Measurements from ENCODE around the gene MYO19. TPM values are rescaled to one million over a fixed set of nuclear protein-coding genes. Genes with fewer than 3 reads are reported as not detected.
A peak's percentile ranks its signal among the peaks of the same experiment; 100 is the strongest.

The MYO19 gene, protein sequence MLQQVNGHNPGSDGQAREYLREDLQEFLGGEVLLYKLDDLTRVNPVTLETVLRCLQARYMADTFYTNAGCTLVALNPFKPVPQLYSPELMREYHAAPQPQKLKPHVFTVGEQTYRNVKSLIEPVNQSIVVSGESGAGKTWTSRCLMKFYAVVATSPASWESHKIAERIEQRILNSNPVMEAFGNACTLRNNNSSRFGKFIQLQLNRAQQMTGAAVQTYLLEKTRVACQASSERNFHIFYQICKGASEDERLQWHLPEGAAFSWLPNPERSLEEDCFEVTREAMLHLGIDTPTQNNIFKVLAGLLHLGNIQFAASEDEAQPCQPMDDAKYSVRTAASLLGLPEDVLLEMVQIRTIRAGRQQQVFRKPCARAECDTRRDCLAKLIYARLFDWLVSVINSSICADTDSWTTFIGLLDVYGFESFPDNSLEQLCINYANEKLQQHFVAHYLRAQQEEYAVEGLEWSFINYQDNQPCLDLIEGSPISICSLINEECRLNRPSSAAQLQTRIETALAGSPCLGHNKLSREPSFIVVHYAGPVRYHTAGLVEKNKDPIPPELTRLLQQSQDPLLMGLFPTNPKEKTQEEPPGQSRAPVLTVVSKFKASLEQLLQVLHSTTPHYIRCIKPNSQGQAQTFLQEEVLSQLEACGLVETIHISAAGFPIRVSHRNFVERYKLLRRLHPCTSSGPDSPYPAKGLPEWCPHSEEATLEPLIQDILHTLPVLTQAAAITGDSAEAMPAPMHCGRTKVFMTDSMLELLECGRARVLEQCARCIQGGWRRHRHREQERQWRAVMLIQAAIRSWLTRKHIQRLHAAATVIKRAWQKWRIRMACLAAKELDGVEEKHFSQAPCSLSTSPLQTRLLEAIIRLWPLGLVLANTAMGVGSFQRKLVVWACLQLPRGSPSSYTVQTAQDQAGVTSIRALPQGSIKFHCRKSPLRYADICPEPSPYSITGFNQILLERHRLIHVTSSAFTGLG
- 167 and 172 TPM in 2 replicates for total RNA-seq

DNA sequence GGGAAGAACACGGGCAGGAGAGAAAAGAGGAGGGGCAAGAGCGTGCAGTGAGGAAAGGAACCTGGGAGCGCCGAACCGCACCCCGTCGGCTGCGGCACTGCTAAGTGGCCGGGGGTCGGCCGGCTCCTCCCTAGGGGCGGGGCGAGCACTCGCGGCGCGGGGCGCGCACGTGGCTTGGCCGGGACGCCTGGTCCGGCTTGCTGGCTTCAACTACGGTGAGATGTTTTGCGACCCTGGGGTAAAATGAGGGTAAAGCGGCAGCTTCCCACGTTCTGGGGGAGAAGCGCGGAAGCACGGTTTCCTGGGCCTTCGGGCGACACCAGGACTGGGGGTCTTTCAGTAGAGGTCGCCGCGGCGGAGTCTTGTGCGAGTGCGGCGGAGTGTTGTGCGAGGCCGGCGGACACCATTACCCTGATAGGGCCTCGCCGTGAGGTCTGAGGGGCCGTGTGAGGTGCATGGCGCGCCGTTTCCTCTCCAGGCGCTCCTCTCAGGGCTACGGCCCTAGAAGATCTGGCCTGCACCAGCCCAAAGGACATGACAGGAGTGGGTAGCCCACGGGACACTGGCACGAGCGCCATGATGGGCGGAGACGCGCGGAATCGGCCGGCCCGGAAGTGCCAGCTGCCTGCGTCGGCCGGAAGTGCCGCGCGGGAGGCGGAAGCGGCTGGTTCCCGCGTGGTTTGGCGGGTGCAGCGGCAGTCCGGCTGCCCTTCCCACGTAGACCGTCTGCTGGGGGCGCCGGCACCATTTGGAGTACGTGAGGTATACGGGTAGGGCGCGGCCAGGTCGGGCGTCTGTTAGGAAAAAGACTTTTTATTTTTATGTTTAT, at the start of gene MYO19, which contains the start of gene PIGW:
Gene MYO19, minus strand, starts transcription at position 29 of the 829 bp plus-strand sequence. CDS start 2,330 bp downstream, outside the sequence.
Gene PIGW, plus strand, starts transcription at position 148 of the 829 bp plus-strand sequence. CDS start 2,115 bp downstream, outside the sequence.
- Mint-ChIP-seq H3K4me1 (peaks cover 33% of the 10 kb centered on the region), H3K27me3 (no peaks in the 10 kb centered on the region), H3K36me3 (ENCODE audit: low read depth) (peaks cover 55% of the 10 kb centered on the region), H3K9me3 (no peaks in the 10 kb centered on the region), H3K4me3 (peak within 1 kb of the TSS; percentile 99), H3K27ac (peak within 1 kb of the TSS; percentile 99)
- intact Hi-C loops (cut with micrococcal nuclease), result loop anchor here (1.0 kb wide), 2 partner anchors 10 to 48 kb away; no protein-coding TSS in a partner anchor
- DNase-seq, result peak; percentile 97

DNA sequence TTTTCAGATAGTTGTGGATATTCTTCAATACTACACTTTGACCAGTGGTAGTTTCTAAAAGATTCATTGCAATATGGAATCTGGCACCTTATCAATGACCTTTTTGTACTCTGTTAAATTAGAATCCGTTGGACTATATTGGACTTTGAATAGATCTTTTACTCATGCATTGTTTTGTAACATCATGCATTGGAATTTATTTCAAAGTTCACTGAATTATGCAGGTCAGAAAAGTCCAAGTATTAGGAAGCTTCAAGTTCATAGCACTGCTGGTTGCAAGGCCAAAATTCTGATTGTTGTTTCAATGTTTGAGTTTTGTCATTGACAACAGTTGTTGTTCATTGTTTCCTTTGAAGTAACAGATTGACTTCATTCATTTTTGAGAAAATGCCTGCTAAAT, 49.1 kb upstream of the MYO19 start:
- peaks cover 44% of the 10 kb centered on the region for H3K36me3 Mint-ChIP-seq (ENCODE audit: low read depth)
- intact Hi-C loops (cut with micrococcal nuclease), result no loop called here
- H3K27me3 Mint-ChIP-seq, result no peaks in the 10 kb centered on the region

DNA sequence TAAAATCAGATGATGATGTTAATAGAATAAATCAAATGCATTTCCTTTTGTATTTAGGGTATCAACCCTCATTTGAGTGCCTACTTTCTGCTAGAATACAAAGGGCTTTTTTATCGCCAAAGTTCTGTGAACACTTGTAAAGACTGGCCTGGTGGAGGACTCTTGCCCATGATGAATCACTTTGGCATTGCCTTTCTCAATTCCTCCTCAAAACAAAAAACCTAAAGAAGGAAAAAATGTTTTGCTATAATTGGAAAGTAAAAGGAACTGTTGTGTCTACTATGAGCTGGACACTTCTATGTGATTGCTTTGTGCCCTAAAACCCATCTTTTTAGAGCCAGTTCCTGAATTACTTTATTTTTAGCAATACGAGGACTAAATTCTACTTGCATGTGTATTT, 44.0 kb upstream of the MYO19 start:
- peaks cover 50% of the 10 kb centered on the region for H3K36me3 Mint-ChIP-seq (ENCODE audit: low read depth)
- intact Hi-C loops (cut with micrococcal nuclease), result no loop called here
- DNase-seq, result no peak
- H3K27ac Mint-ChIP-seq, result no peak overlapping the region
- H3K27me3 Mint-ChIP-seq, result no peaks in the 10 kb centered on the region
- no peak overlapping the region for H3K4me3 Mint-ChIP-seq
- H3K4me1 Mint-ChIP-seq, result peaks cover 7% of the 10 kb centered on the region
- H3K9me3 Mint-ChIP-seq, result no peaks in the 10 kb centered on the region

More for the DNA sequence above, 49.1 kb upstream of the MYO19 start:
- no peak overlapping the region for H3K27ac Mint-ChIP-seq
- no peak overlapping the region for H3K4me3 Mint-ChIP-seq
- no peaks in the 10 kb centered on the region for H3K9me3 Mint-ChIP-seq
- DNase-seq, result no peak
- H3K4me1 Mint-ChIP-seq, result no peaks in the 10 kb centered on the region

DNA sequence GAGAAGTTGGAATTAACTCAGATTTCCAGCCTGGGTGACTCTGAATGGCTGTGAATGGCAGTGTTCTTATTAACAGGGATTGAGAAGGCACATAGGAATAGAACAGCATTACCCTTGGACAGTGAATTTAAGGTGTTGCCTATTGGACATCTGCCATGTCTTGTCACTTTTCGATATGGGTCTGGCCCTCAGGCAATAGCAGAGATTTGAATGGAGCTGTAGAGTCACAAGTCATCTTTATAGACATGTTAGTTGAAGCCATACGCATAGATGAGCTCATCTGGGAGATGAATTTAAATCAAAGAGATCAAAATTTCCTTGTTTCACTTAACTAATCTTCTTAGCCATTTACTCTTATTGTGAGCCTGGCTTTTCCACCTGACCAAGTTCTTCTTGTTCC, 42.1 kb upstream of the MYO19 start:
- Mint-ChIP-seq H3K27ac (no peak overlapping the region), H3K4me3 (no peak overlapping the region), H3K9me3 (no peaks in the 10 kb centered on the region), H3K4me1 (peaks cover 13% of the 10 kb centered on the region), H3K27me3 (no peaks in the 10 kb centered on the region), H3K36me3 (ENCODE audit: low read depth) (peaks cover 57% of the 10 kb centered on the region)
- intact Hi-C loops (cut with micrococcal nuclease), result no loop called here
- DNase-seq, result no peak

DNA sequence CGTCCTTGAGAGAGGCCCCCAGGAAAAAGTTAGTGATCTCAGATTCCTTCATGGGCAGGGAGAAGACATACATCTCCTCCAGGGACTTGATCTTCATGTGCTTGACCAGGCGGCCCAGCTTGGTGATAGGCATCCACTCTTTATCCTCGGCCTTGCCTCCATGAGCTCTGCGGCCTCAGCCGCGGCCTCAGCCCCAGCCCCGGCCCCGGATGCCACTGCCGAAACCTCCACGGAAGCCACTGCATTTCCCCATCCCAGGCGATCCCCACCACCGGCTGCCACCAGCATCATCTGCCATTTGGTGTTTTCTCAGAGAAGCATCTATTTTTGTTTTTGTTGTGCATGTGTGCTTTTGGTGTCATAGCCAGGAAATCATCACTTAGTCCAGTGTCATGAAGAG, 40.4 kb upstream of the MYO19 start:
- no peak overlapping the region for H3K4me3 Mint-ChIP-seq
- DNase-seq, result no peak
- peaks cover 13% of the 10 kb centered on the region for H3K4me1 Mint-ChIP-seq
- intact Hi-C loops (cut with micrococcal nuclease), result no loop called here
- no peak overlapping the region for H3K27ac Mint-ChIP-seq
- no peaks in the 10 kb centered on the region for H3K9me3 Mint-ChIP-seq
- H3K27me3 Mint-ChIP-seq, result no peaks in the 10 kb centered on the region
- peaks cover 53% of the 10 kb centered on the region for H3K36me3 Mint-ChIP-seq (ENCODE audit: low read depth)

DNA sequence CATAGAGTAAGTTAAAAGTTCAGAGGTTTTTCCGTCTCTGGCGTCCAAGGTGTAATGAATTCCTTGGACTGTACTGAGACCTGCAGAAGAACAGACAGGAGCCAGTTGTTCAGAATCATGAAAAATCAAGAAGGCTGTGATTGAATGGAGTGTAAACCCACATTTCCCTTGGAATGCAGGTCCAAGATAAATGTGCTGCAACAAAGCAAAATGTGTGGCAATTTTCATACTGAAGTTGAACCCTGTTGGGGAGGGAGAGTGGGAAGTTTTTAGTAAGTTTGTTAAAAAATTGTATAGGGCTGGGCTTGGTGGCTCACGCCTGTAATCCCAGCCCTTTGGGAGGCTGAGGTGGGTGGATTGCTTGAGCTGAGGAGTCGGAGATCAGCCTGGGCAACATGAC, 31.4 kb upstream of the MYO19 start:
- Mint-ChIP-seq H3K27ac (no peak overlapping the region), H3K36me3 (ENCODE audit: low read depth) (peaks cover 53% of the 10 kb centered on the region), H3K4me1 (peaks cover 11% of the 10 kb centered on the region), H3K4me3 (no peak overlapping the region), H3K9me3 (no peaks in the 10 kb centered on the region), H3K27me3 (no peaks in the 10 kb centered on the region)
- DNase-seq, result no peak
- intact Hi-C loops (cut with micrococcal nuclease), result no loop called here

DNA sequence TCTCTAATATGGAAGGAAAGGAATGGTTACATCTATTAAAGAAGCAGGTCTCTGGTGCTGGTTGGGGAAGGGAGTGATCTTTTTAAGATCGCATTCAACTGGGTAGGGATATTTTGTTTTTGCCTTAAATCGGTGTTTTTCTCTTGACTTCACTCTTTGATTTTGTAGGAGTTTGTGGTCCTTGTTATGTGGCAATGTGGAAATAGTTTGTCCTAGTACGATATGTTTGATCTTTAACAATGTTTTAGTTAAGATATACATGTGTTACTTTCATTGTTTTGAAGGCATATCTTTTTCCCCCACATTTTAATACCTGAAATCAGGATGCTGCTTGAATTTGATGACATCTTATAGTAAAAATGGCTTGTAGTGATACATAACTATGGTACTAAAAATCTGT, 18.8 kb upstream of the MYO19 start:
- Mint-ChIP-seq H3K9me3 (no peaks in the 10 kb centered on the region), H3K27ac (peak overlapping the region; percentile 73), H3K27me3 (no peaks in the 10 kb centered on the region), H3K36me3 (ENCODE audit: low read depth) (peaks cover 51% of the 10 kb centered on the region), H3K4me1 (peaks cover 44% of the 10 kb centered on the region), H3K4me3 (peak overlapping the region; percentile 42)
- intact Hi-C loops (cut with micrococcal nuclease), result no loop called here
- no peak for DNase-seq

DNA sequence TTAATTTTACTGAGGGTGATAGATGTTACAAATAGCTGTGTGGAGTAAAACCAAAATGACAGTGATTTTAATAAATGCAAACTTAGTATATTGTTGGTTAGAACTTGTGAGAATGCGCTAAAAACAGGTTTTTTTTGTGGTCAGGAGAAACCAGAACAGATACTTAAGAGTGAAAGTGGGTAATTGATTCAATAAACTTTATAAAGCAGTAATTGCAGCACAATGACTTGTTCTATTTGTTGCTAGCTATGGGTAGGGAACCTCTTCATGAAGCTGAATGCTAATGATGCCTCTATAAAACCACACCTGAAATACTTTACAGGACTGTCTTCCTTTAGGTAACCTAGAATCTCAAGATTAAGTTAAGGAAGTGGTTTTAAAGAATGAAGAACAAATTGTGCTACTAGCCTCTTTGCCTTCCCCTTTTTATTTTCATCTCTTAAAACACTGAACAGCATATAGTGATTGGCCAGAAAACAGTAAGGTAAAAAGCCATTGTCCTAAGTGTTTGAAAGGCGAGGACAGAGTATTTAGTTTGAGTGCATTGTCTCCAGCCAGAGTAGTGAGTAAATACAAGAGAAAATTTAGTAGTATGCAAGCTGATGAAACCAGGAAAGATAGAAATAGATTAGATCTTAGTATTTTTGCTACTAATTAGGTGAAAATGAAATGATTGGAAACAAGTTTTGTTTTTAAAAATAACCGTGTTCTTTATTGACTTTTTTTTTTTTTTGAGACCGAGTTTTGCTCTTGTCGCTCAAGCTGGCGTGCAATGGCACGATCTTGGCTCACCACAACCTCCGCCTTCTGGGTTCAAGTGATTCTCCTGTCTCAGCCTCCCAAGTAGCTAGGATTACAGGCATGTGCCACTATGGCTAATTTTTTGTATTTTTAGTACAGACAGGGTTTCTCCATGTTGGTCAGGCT, 16.1 kb upstream of the MYO19 start:
- peak overlapping the region; percentile 46 for H3K4me3 Mint-ChIP-seq
- peaks cover 46% of the 10 kb centered on the region for H3K36me3 Mint-ChIP-seq (ENCODE audit: low read depth)
- H3K9me3 Mint-ChIP-seq, result no peaks in the 10 kb centered on the region
- intact Hi-C loops (cut with micrococcal nuclease), result no loop called here
- peak overlapping the region; percentile 45 for H3K27ac Mint-ChIP-seq
- H3K27me3 Mint-ChIP-seq, result no peaks in the 10 kb centered on the region
- no peak for DNase-seq
- peaks cover 44% of the 10 kb centered on the region for H3K4me1 Mint-ChIP-seq

DNA sequence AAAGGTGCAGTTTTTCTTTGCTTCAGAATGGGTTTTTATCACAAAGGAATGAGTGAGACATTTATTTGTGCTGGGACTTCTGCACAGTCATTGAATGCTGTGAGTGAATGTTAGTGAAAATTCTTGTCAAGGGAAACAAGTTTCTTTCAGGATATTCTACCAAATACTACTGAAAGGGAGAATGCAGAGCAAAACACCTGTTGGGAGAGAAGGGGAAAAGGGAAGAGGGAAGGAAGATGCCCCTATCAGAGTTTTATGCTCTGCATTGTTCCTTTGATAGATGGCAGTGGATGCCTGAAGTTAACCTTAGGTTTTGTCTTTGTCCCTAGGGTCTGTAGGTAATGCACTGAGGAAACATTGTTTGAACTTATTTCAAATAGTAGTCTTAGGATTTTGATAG, 13.1 kb upstream of the MYO19 start:
- Mint-ChIP-seq H3K36me3 (ENCODE audit: low read depth) (peaks cover 37% of the 10 kb centered on the region), H3K27ac (peak overlapping the region; percentile 68), H3K4me1 (peaks cover 40% of the 10 kb centered on the region), H3K27me3 (no peaks in the 10 kb centered on the region), H3K9me3 (no peaks in the 10 kb centered on the region), H3K4me3 (peak overlapping the region; percentile 98)
- intact Hi-C loops (cut with micrococcal nuclease), result loop anchor here (10.0 kb wide), 3 partner anchors 177 to 963 kb away; partner anchors contain the start of genes AATF and AP2B1
- DNase-seq, result no peak

DNA sequence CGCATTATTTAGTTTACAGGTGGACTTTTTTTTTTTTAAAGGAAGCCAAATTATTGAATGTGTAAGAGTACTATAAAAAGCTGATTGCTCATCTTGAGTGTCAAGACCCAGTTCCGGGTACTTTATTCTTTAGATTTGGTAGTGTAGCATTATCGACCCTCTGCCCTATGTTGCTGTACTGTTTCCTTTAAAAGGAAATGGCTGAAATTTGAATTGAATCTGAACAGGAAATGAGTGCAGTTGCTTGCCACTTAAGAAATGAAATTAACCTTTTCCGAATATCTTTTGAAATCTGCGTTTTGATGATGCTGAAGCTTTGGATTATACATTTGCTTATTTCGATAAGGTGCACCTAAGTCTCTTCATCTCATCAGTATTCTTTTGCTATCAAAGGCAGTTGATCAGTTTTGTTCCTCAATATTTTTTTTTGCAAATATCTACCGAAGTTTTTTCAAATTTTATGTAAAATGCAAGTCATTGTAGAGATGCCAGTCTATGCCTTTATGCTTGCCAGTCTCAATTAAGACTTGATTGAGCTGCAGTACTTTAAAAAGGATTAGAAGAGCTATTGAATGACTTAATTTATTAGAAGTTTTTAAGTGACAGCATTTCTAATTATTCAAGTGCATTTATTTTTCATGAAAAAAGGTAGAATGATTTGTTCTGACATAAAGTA, 11.9 kb upstream of the MYO19 start:
- H3K4me1 Mint-ChIP-seq, result peaks cover 36% of the 10 kb centered on the region
- DNase-seq, result no peak
- H3K27me3 Mint-ChIP-seq, result no peaks in the 10 kb centered on the region
- intact Hi-C loops (cut with micrococcal nuclease), result loop anchor here (10.0 kb wide), 3 partner anchors 178 to 962 kb away; partner anchors contain the start of genes AATF and AP2B1
- peak overlapping the region; percentile 98 for H3K4me3 Mint-ChIP-seq
- peak overlapping the region; percentile 94 for H3K27ac Mint-ChIP-seq
- peaks cover 36% of the 10 kb centered on the region for H3K36me3 Mint-ChIP-seq (ENCODE audit: low read depth)
- H3K9me3 Mint-ChIP-seq, result no peaks in the 10 kb centered on the region

DNA sequence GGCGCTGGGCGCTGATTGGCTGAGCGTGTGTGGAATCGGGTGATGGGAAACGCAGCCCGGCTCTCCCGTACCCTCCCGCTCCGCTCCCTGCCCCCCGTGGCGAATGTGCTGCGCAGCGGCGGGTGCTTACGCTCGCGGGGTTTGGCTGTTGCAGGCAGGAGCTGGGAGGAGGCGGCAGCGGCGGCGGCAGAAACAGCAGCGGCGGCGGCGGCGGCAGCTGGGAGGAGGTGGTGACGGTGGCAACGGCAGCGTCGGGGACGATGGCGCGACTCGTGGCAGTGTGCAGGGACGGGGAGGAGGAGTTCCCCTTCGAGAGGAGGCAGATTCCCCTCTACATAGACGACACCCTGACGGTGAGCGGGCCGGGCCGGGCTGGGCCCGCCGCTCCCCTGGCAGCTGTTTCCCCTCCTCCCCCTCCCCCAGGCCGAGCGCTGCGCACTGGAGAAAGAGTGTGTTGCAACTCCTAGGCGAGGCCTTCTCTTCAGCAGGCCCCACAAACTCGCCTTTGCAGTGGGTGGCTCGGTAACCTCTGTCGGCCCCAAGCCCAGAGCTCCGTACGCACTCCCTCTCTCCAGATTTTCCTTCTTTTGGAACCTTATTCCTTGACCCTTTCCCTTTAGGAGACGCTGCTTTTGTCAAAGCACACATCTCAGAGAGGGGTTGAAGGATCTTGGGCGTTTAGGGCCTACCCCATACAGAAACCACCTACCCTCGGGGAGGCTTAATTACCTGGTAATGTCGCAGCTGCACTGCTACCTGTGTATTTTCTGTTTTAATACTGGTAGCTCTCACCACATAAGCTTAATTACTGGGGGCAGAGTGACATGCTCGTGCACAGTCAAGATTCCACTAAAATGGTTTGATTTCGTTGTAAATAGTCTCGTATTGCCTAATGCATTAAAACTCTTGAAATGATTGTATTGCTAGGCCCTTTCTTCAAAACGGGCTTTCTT, 11.1 kb upstream of the MYO19 start:
- peaks cover 34% of the 10 kb centered on the region for H3K4me1 Mint-ChIP-seq
- no peaks in the 10 kb centered on the region for H3K27me3 Mint-ChIP-seq
- peak overlapping the region; percentile 94 for H3K27ac Mint-ChIP-seq
- peak; percentile 99 for DNase-seq
- no peaks in the 10 kb centered on the region for H3K9me3 Mint-ChIP-seq
- intact Hi-C loops (cut with micrococcal nuclease), result loop anchor here (1.0 to 10.0 kb wide), 6 partner anchors 10 to 961 kb away; partner anchors contain the start of genes AATF, AP2B1, MRM1 and ZNHIT3
- peak overlapping the region; percentile 98 for H3K4me3 Mint-ChIP-seq
- H3K36me3 Mint-ChIP-seq (ENCODE audit: low read depth), result peaks cover 34% of the 10 kb centered on the region
